OCI-LY1 (cell line): Measurements from ENCODE around the gene CHRNA4.

Experiments
- CTCF ChIP-seq: fragments of 200-600 bp; sonication (generic), shearing (Covaris generic); IDR thresholded peaks from 2 replicates; pipeline ENCODE4 v1.5.1; 2017; ENCODE audit warnings: mild to moderate bottlenecking, antibody characterized with exemption, low read length, moderate library complexity, mixed read lengths
- EZH2 ChIP-seq: fragments of 200-600 bp; sonication (generic), shearing (Covaris generic); IDR thresholded peaks from 2 replicates; pipeline ENCODE4 v1.8.0; 2017; ENCODE audit warnings: borderline replicate concordance, mixed run types, mild to moderate bottlenecking, antibody characterized with exemption, low read length, moderate library complexity, mixed read lengths

GRCh38 chr20:63394069-63394919 lies 33.1 kb upstream of the CHRNA4 start:
- TF ChIP-seq CTCF (no peak), EZH2 (no peak)
